Ascending aorta (tissue), 2 donors: Measurements from ENCODE around the gene RUFY1. TPM values are rescaled to one million over a fixed set of nuclear protein-coding genes. Genes with fewer than 3 reads are reported as not detected.
"Not testable (repeated sequence)": the region's sequence is repeated elsewhere in the genome, so short reads cannot be mapped to it uniquely, and the experiment has no call there.

Source experiments
- DNase-seq, 2 donors: peaks; one replicate each; pipeline ENCODE4 v3.0.0-alpha.2; 2019; ENCODE audit warnings: low spot score in 2 of 2
- H3K27ac ChIP-seq, 2 donors: fragments of 200-600 bp; sonication (generic); one replicate each; pipeline ENCODE4 v1.5.1; 2016 to 2017; ENCODE audit warnings: mild to moderate bottlenecking in 1 of 2
- H3K27me3 ChIP-seq: fragments of 200-600 bp; sonication (generic); one replicate; pipeline ENCODE4 v1.5.1; 2017
- H3K36me3 ChIP-seq, 2 donors: fragments of 200-600 bp; sonication (generic); one replicate each; pipeline ENCODE4 v1.5.1; 2016
- H3K4me1 ChIP-seq, 2 donors: fragments of 200-600 bp; sonication (generic); one replicate each; pipeline ENCODE4 v1.5.1; 2016 to 2017; ENCODE audit warnings: mild to moderate bottlenecking in 1 of 2
- H3K4me3 ChIP-seq, 2 donors: fragments of 200-600 bp; sonication (generic); one replicate each; pipeline ENCODE4 v1.5.1; 2016 to 2017; ENCODE audit warnings: mild to moderate bottlenecking in 1 of 2
- H3K9me3 ChIP-seq, 2 donors: fragments of 200-600 bp; sonication (generic); one replicate each; pipeline ENCODE4 v1.5.1; 2016
- CTCF ChIP-seq, 3 experiments: fragments of 200-600 bp in 2 of 3; fragments of 450-650 bp in 1 of 3; sonication (generic) in 2 of 3; IDR thresholded peaks; one replicate each; pipeline ENCODE4 v1.5.1; 2016 to 2019; ENCODE audit warnings: antibody characterized with exemption in 3 of 3, mild to moderate bottlenecking in 1 of 3, moderate library complexity in 1 of 3
- intact Hi-C: fragments of 100-400 bp; cut with DNase I; formaldehyde crosslinking; loops from one replicate; pipeline ENCODE4 v1.15.1; 2023
- total RNA-seq: library from RNA; depleted of rRNA; stranded (reverse); fragments of >200 nt; gene quantifications from one replicate; pipeline ENCODE4 v1.1.0, GENCODE V29; 2016

RUFY1 gene
- total RNA-seq, 1 donor from 2014 or later: 12.2 TPM

GRCh38 chr5:179509239-179509638 lies 41.1 kb upstream of the RUFY1 start:
- Histone ChIP-seq H3K27ac (no peak overlapping the region), H3K27me3 (no peaks in the 10 kb centered on the region), H3K4me1 (no peaks in the 10 kb centered on the region), H3K4me3 (no peak overlapping the region), H3K9me3 (no peaks in the 10 kb centered on the region), H3K36me3 (no peaks in the 10 kb centered on the region)
- no peak for DNase-seq
- intact Hi-C loops: no loop called here
- TF ChIP-seq CTCF (IDR thresholded peaks at IDR 0.05): no peak

DNA sequence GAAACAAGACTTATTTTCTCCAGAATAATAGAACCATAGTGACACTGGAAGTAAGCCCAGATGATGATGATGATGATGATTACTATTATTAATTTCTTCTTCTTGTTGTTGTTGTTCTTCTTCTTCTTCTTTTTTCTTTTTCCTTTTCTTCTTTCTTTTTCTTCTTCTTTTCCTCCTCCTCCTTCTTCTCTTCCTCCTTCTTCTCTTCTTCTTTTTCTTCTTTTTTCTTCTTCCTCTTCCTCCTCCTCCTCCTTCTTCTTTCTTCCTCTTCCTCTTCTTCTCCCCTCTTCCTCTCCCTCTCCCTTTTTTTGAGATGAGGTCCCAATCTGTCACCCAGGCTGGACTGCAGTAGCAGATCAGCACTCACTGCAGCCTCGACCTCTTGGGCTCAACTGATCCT lies 40.5 kb upstream of the RUFY1 start:
- no peak for TF ChIP-seq CTCF (IDR thresholded peaks at IDR 0.05)
- no peak overlapping the region for H3K27ac ChIP-seq
- intact Hi-C loops: no loop called here

GRCh38 chr5:179512452-179513000 lies 37.8 kb upstream of the RUFY1 start:
- H3K4me1 ChIP-seq: no peaks in the 10 kb centered on the region
- H3K9me3 ChIP-seq: no peaks in the 10 kb centered on the region
- no peaks in the 10 kb centered on the region for H3K36me3 ChIP-seq
- no peak overlapping the region for H3K27ac ChIP-seq
- no peak for DNase-seq
- no peaks in the 10 kb centered on the region for H3K27me3 ChIP-seq
- intact Hi-C loops: no loop called here
- TF ChIP-seq CTCF (IDR thresholded peaks at IDR 0.05): no peak
- H3K4me3 ChIP-seq: no peak overlapping the region

More for the DNA sequence above, 40.5 kb upstream of the RUFY1 start:
- no peak for DNase-seq
- Histone ChIP-seq H3K36me3 (no peaks in the 10 kb centered on the region), H3K27me3 (no peaks in the 10 kb centered on the region), H3K9me3 (no peaks in the 10 kb centered on the region), H3K4me1 (no peaks in the 10 kb centered on the region), H3K4me3 (no peak overlapping the region)

DNA sequence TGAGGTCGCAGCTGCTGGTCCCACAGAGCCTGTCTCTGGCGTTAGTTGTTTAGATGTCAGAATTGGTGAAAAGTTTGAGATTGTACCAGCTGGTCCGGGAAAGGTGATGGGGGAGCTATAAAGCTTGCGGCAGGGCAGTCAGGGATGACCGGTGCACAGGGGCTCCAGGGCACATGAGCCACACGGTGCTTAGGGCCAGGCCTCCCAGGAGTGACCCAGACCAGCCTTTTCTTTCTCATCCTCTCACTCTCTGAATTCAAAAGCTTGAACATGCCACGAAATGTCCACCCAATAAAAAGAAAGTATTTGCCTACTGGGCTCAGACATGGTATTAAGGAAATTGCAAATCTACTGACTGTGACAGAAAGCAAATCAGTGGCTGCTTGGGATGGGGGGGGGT lies 34.9 kb upstream of the RUFY1 start:
- H3K27ac ChIP-seq, H3K27me3 ChIP-seq, H3K9me3 ChIP-seq, H3K4me3 ChIP-seq, DNase-seq, H3K36me3 ChIP-seq, H3K4me1 ChIP-seq, intact Hi-C loops: not testable (repeated sequence)

DNA sequence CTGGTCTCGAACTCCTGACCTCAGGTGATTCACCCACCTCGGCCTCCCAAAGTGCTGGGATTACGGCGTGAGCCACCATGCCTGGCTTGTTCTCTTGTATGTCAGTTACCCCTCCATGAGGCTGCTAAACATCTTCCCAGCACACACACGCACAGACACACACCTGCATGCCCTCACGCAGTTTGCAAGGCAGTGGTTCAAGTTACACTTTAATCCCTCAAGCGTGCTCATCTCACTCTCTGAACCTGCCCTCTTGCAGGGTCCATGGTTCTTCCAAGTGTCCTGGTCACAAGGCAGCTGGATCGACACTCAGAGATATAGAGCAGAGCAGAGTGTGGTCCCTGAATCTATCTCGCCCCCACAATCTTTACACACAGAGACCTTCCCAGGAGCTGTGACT lies 34.1 kb upstream of the RUFY1 start:
- DNase-seq: no peak
- no peaks in the 10 kb centered on the region for H3K9me3 ChIP-seq
- intact Hi-C loops: no loop called here
- no peaks in the 10 kb centered on the region for H3K4me1 ChIP-seq
- TF ChIP-seq CTCF (IDR thresholded peaks at IDR 0.05): no peak
- no peaks in the 10 kb centered on the region for H3K27me3 ChIP-seq
- no peak overlapping the region for H3K27ac ChIP-seq
- H3K4me3 ChIP-seq: no peak overlapping the region
- H3K36me3 ChIP-seq: no peaks in the 10 kb centered on the region

DNA sequence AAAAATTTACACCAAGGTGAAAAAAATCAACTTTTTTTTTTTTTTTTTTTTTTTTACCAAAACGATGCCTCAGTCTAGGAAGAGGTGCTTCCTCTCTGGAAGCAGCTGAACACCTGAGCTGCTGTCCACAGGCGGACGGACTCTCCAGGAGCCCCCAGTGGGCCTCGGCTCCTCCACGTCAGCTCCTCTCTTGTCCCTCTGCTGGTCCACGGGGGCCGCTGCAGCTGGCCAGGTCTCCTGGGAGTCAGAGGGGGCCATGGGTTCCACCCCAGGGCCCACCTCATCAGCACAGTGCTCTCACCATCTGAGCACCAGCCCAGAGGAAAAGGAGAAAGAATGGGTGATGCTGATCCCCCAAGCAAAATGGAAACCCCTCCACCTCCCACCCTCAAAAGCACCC lies 32.6 kb upstream of the RUFY1 start:
- H3K4me3 ChIP-seq, H3K4me1 ChIP-seq, DNase-seq, H3K27me3 ChIP-seq, H3K36me3 ChIP-seq, H3K27ac ChIP-seq, intact Hi-C loops, H3K9me3 ChIP-seq: not testable (repeated sequence)

DNA sequence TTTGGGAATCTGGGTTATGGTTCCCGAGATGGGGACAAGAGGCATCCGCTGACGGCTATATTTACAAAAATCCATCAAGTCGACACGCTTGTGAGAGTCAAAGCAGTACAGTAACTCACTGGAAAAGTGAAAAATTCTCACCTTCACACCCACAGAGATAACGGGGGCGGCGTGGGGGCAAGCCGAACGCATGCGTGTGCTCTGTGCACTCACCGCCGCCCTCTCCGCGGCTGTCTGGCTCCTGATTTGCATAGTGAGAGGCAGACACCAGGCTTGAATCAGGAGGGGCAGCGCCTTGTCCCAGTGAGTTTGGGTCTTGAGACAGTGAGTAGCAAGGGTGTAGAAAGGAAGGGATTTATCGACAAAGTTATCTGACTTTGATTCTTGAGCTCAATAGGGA lies 32.0 kb upstream of the RUFY1 start:
- H3K27me3 ChIP-seq, H3K9me3 ChIP-seq, H3K4me1 ChIP-seq, DNase-seq, intact Hi-C loops, H3K36me3 ChIP-seq, H3K4me3 ChIP-seq, H3K27ac ChIP-seq: not testable (repeated sequence)

- H3K36me3 ChIP-seq, H3K27me3 ChIP-seq, H3K4me1 ChIP-seq, H3K4me3 ChIP-seq, DNase-seq, H3K9me3 ChIP-seq, intact Hi-C loops, H3K27ac ChIP-seq: not testable (repeated sequence)
Measured at GRCh38 chr5:179519416-179520070, 30.8 kb upstream of the RUFY1 start.

DNA sequence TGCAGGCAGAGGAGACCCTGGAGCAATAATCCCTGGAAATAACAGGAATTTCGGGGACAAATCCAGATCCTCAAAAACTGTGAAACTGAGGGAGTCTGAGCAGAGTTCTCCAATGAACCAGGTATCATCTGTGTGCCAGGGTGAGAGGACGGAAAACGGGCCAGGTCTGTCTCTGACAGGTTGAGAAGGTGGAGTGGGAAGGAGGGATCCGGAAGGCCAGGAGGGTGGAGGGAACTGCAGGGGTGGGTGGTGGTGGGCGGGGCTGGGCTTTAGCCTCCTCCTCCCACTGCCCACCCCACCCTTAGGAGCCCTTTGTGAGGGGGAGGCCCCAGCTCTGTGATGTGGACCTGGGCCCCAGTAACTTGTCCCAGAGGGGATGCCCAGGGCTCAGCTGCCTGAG lies 28.2 kb upstream of the RUFY1 start:
- H3K27ac ChIP-seq, H3K4me3 ChIP-seq, H3K9me3 ChIP-seq, H3K36me3 ChIP-seq, DNase-seq, H3K4me1 ChIP-seq, H3K27me3 ChIP-seq, intact Hi-C loops: not testable (repeated sequence)
